OCI-LY3 (cell line): ENCODE results near the gene SHROOM3.

Experiments used
- CTCF ChIP-seq: fragments of 200-600, 300-600 bp; sonication (generic); IDR thresholded peaks from 2 replicates; pipeline ENCODE4 v1.5.1; 2014; ENCODE audit warnings: antibody characterized with exemption, low read length, low read depth
- EZH2phosphoT487 ChIP-seq: fragments of 200-600 bp; shearing (Covaris generic); IDR thresholded peaks from 2 replicates; pipeline ENCODE4 v1.6.1; 2018; ENCODE audit warnings: antibody characterized with exemption, mixed run types, low read depth

DNA sequence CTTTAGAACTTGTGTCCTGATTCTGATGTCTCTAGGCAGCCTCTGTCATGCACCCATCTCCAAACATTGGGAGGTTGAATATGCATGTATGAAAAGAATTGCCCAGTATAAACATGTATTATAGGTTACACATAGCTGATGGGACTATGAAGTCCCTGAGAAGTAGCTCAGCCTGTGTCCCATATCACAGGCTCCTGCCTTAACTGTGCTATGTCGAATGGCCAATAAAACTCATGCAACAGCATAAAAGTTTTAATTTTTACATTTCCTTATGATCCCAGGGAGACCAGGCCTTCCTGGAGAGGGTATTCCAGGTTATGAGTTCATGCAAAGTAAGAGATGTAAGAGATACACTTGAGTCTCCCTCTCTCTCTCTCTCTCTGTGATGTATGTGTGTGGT is 217.4 kb downstream of the SHROOM3 start:
- TF ChIP-seq CTCF: no peak
- TF ChIP-seq EZH2phosphoT487: no peak
